Peyer's patch (tissue), 4 donors: ENCODE measurements around the gene S100A7. TPM values are rescaled to one million over a fixed set of nuclear protein-coding genes. Genes with fewer than 3 reads are reported as not detected.
"Not testable (repeated sequence)": the region's sequence is repeated elsewhere in the genome, so short reads cannot be mapped to it uniquely, and the experiment has no call there.

Experiments used
- DNase-seq, 3 donors: peaks; one replicate each; pipeline ENCODE4 v3.0.0-alpha.2; 2017 to 2019
- H3K27ac ChIP-seq, 4 donors: fragments of 200-600 bp; sonication (generic); one replicate each; pipeline ENCODE4 v1.5.1; 2016 to 2019
- H3K27me3 ChIP-seq, 2 donors: fragments of 200-600 bp; sonication (generic); one replicate each; pipeline ENCODE4 v1.5.1; 2019
- H3K36me3 ChIP-seq, 3 donors: fragments of 200-600 bp; sonication (generic); one replicate each; pipeline ENCODE4 v1.5.1; 2016 to 2019
- H3K4me1 ChIP-seq, 4 donors: fragments of 200-600 bp; sonication (generic); one replicate each; pipeline ENCODE4 v1.5.1; 2016 to 2019
- H3K4me3 ChIP-seq, 4 donors: fragments of 200-600 bp; sonication (generic); 1 replicate in 3 of 4; 2 replicates in 1 of 4; pipeline ENCODE4 v1.5.1; 2016 to 2019; ENCODE audit warnings: mild to moderate bottlenecking in 1 of 4
- H3K9me3 ChIP-seq, 4 donors: fragments of 200-600 bp; sonication (generic); one replicate each; pipeline ENCODE4 v1.5.1; 2016 to 2019; ENCODE audit warnings: mild to moderate bottlenecking in 1 of 4
- CTCF ChIP-seq, 6 experiments: fragments of 450-650 bp in 4 of 6; fragments of 200-600 bp in 2 of 6; sonication (generic) in 1 of 6; IDR thresholded peaks; one replicate each; pipeline ENCODE4 v1.5.1; 2017 to 2019; ENCODE audit warnings: antibody characterized with exemption in 6 of 6, mild to moderate bottlenecking in 3 of 6, moderate library complexity in 1 of 6
- POLR2A ChIP-seq, 2 donors: fragments of 450-650 bp; IDR thresholded peaks; one replicate each; pipeline ENCODE4 v1.5.1; 2017; ENCODE audit warnings: antibody characterized with exemption in 2 of 2, mild to moderate bottlenecking in 2 of 2, moderate library complexity in 2 of 2
- total RNA-seq, 4 donors: library from RNA; depleted of rRNA; stranded (reverse); fragments of >200 nt; gene quantifications; one replicate each; pipeline ENCODE4 v1.1.0, GENCODE V29; 2016

The S100A7 gene
- total RNA-seq, 4 donors from 2014 or later = not detected

- no peaks in the 10 kb centered on the region for H3K36me3 ChIP-seq
- peaks cover 0 to 10% (median 3%) of the 10 kb centered on the region in 4 donors for H3K9me3 ChIP-seq
- TF ChIP-seq POLR2A (IDR thresholded peaks at IDR 0.05) (no peak), CTCF (IDR thresholded peaks at IDR 0.05) (no peak)
Measured at GRCh38 chr1:153474347-153474746, 13.9 kb upstream of the S100A7 start.

DNA sequence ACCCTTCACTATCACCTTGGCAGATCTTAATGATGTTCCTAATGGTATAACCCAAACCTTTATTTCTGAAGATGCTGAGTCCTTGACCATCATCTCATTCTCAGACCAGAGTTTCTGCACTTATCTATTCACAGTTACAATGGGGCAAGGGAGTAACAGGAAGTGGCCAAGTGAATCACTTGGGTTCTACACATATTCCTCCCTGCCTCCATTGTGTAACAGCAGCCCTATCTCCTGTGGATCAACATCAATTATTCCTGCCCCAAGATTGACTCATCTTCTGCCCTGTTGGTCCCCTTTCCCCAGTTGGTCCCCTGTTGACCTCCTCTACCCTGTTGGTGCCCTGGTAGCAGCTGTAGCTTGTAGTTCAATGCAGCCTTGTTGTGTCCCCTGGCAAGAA is 10.3 kb upstream of the S100A7 start:
- DNase-seq = no peak
- no peaks in the 10 kb centered on the region for H3K27me3 ChIP-seq
- H3K9me3 ChIP-seq = peaks cover 0 to 10% (median 3%) of the 10 kb centered on the region in 4 donors
- H3K27ac ChIP-seq = no peak overlapping the region
- H3K4me3 ChIP-seq = no peak overlapping the region
- peaks cover 0 to 3% (median 0%) of the 10 kb centered on the region in 4 donors for H3K4me1 ChIP-seq
- no peaks in the 10 kb centered on the region for H3K36me3 ChIP-seq
- no peak for TF ChIP-seq CTCF (IDR thresholded peaks at IDR 0.05)
- no peak for TF ChIP-seq POLR2A (IDR thresholded peaks at IDR 0.05)

More at GRCh38 chr1:153474347-153474746, 13.9 kb upstream of the S100A7 start:
- H3K4me3 ChIP-seq = no peak overlapping the region
- no peaks in the 10 kb centered on the region for H3K27me3 ChIP-seq
- H3K27ac ChIP-seq = no peak overlapping the region
- no peaks in the 10 kb centered on the region for H3K4me1 ChIP-seq
- no peak for DNase-seq

- no peaks in the 10 kb centered on the region for H3K27me3 ChIP-seq
- no peak overlapping the region for H3K4me3 ChIP-seq
- no peaks in the 10 kb centered on the region for H3K36me3 ChIP-seq
- DNase-seq = no peak
- peaks cover 0 to 6% (median 2%) of the 10 kb centered on the region in 4 donors for H3K9me3 ChIP-seq
- H3K4me1 ChIP-seq = peaks cover 0 to 5% (median 0%) of the 10 kb centered on the region in 4 donors
- no peak overlapping the region for H3K27ac ChIP-seq
- no peak for TF ChIP-seq CTCF (IDR thresholded peaks at IDR 0.05)
Measured at GRCh38 chr1:153466908-153467307, 6.5 kb upstream of the S100A7 start.

- no peaks in the 10 kb centered on the region for H3K36me3 ChIP-seq
- no peaks in the 10 kb centered on the region for H3K9me3 ChIP-seq
- H3K27ac ChIP-seq = no peak overlapping the region
- no peaks in the 10 kb centered on the region for H3K27me3 ChIP-seq
- peak; percentile 18 to 75 (median 74) for DNase-seq
- peaks cover 0 to 5% (median 0%) of the 10 kb centered on the region in 4 donors for H3K4me1 ChIP-seq
- H3K4me3 ChIP-seq = no peak overlapping the region
- TF ChIP-seq POLR2A (IDR thresholded peaks at IDR 0.05) (no peak), CTCF (IDR thresholded peaks at IDR 0.05) (peak; percentile 37 to 78 (median 67))
Measured at GRCh38 chr1:153465811-153466636, 5.6 kb upstream of the S100A7 start.

- not testable (repeated sequence) for H3K9me3 ChIP-seq, DNase-seq, H3K27ac ChIP-seq, H3K4me3 ChIP-seq, H3K4me1 ChIP-seq, H3K27me3 ChIP-seq, H3K36me3 ChIP-seq
Measured at GRCh38 chr1:153462741-153463140, 2.3 kb upstream of the S100A7 start.

DNA sequence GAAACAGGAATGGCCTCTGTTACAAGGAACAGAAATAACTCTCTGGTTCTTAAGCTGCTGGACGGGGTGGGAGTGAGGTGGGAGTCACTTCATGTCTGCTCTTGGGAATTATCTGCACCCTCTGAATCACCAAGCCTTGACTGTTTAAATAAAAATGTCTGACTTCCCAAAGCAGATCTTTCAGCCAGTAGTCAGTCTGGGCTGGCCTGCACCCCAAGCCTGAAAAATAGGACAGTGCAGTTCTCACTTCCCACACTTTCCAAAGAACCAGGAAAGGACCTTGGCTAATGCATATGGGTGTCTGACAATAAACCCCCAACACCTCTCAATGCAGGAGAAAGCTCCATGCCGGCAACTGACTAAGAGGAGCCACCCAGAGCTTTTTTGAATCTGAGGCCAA is 796 bp downstream of the S100A7 start:
- H3K27ac ChIP-seq = no peak overlapping the region
- no peak for DNase-seq
- TF ChIP-seq CTCF (IDR thresholded peaks at IDR 0.05) (no peak), POLR2A (IDR thresholded peaks at IDR 0.05) (no peak)

More for the DNA sequence above, 796 bp downstream of the S100A7 start:
- H3K9me3 ChIP-seq = no peaks in the 10 kb centered on the region
- no peaks in the 10 kb centered on the region for H3K27me3 ChIP-seq
- H3K4me3 ChIP-seq = no peak overlapping the region
- H3K36me3 ChIP-seq = no peaks in the 10 kb centered on the region
- no peaks in the 10 kb centered on the region for H3K4me1 ChIP-seq
